ENCODE measurements around the gene NTRK3. TPM values are rescaled to one million over a fixed set of nuclear protein-coding genes. Genes with fewer than 3 reads are reported as not detected.

The NTRK3 gene
- total RNA-seq, 2 donors from 2014 or later = 4.2 to 7.2 TPM

DNA sequence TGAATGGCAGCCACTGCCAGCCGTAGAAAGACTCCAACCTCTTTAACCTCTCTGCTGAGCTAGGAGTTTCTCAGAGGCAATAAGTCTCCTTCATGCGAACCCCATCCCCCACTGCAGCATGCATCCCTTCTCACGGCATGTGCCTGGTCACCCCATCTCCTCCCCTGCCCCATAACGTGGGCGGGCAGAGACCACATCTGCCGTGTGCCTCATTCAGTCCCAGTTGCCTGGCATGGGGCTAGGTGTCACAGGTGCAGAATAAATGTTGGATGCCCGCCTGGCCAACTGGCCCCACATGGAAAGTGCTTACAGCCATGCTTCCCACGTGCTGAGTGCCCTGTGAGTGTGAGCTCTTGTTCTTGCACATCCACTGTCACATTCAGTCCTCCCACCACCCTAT is 43.5 kb upstream of the NTRK3 start:
- H3K27me3 ChIP-seq (replicated peaks; ENCODE audit: insufficient read depth) = no peaks in the 10 kb centered on the region
- no peak overlapping the region for H3K27ac ChIP-seq
- no peak for DNase-seq (ENCODE audit: low spot score)
- WGBS = 61% methylated on average over 8 of the region's 8 CpGs
- H3K9me3 ChIP-seq = no peaks in the 10 kb centered on the region
- no peaks in the 10 kb centered on the region for H3K4me1 ChIP-seq (replicated peaks)
- H3K36me3 ChIP-seq = no peaks in the 10 kb centered on the region
- intact Hi-C loops (cut with DNase I) = no loop called here
- no peak overlapping the region for H3K4me3 ChIP-seq
- TF ChIP-seq, protein P1, sequence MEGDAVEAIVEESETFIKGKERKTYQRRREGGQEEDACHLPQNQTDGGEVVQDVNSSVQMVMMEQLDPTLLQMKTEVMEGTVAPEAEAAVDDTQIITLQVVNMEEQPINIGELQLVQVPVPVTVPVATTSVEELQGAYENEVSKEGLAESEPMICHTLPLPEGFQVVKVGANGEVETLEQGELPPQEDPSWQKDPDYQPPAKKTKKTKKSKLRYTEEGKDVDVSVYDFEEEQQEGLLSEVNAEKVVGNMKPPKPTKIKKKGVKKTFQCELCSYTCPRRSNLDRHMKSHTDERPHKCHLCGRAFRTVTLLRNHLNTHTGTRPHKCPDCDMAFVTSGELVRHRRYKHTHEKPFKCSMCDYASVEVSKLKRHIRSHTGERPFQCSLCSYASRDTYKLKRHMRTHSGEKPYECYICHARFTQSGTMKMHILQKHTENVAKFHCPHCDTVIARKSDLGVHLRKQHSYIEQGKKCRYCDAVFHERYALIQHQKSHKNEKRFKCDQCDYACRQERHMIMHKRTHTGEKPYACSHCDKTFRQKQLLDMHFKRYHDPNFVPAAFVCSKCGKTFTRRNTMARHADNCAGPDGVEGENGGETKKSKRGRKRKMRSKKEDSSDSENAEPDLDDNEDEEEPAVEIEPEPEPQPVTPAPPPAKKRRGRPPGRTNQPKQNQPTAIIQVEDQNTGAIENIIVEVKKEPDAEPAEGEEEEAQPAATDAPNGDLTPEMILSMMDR (IDR thresholded peaks at IDR 0.05) = no peak
- TF ChIP-seq POLR2A (IDR thresholded peaks at IDR 0.05) (no peak), POLR2AphosphoS5 (IDR thresholded peaks at IDR 0.05) (no peak)

DNA sequence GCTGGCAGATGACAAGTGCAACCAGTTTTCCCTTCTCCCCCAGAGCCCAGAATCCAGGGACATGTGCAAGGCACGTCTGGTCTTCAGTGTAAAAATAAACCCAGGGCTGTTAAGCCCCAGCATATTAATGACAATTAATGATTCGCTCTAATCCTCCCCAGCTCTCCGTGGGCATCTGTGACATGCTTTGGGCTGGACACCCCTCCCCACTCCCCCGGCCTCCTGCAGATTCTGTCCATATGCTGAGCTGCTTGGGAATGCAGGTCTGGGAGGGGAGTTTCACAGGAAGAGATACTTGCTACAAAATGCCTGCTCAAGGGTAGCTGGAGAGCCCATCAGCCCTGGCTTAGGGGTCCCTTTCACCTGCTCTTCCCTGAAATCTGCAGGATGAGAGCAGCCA is 43.0 kb upstream of the NTRK3 start:
- no peak for TF ChIP-seq POLR2AphosphoS5 (IDR thresholded peaks at IDR 0.05)
- Histone ChIP-seq H3K27ac (no peak overlapping the region), H3K4me3 (no peak overlapping the region), H3K4me1 (replicated peaks) (no peaks in the 10 kb centered on the region), H3K27me3 (replicated peaks; ENCODE audit: insufficient read depth) (no peaks in the 10 kb centered on the region), H3K9me3 (no peaks in the 10 kb centered on the region), H3K36me3 (no peaks in the 10 kb centered on the region)
- DNase-seq (ENCODE audit: low spot score) = no peak
- 38% methylated on average over 4 of the region's 4 CpGs for WGBS
- intact Hi-C loops (cut with DNase I) = no loop called here

DNA sequence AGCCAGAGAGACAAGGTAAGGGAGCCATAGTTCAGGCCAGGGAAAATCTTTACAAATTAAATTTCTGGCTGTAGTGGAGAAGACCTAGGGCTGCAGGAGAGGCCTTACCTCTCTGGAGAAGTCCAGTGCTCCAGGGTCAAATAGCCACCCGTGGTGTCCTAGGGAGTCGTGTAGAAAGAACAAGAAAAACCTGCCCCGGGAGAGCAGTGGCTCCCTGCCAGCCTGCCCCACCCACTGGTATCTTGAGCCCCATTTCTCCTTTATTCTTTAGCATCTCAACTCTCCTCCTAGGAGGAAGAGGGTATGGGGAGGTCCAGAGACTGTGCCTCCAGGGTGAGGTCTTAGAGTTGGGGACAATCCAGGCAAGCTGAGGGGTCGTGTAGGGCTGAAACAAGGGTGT is 32.1 kb upstream of the NTRK3 start:
- 50% methylated on average over 4 of the region's 4 CpGs for WGBS
- no peak overlapping the region for H3K27ac ChIP-seq
- no peaks in the 10 kb centered on the region for H3K36me3 ChIP-seq
- no peaks in the 10 kb centered on the region for H3K9me3 ChIP-seq
- TF ChIP-seq POLR2A (IDR thresholded peaks at IDR 0.05) = no peak
- TF ChIP-seq POLR2AphosphoS5 (IDR thresholded peaks at IDR 0.05) = no peak
- TF ChIP-seq, protein P1 (IDR thresholded peaks at IDR 0.05) = no peak
- no peak overlapping the region for H3K4me3 ChIP-seq
- peaks cover 14% of the 10 kb centered on the region for H3K27me3 ChIP-seq (replicated peaks; ENCODE audit: insufficient read depth)
- no peak for DNase-seq (ENCODE audit: low spot score)
- H3K4me1 ChIP-seq (replicated peaks) = no peaks in the 10 kb centered on the region
- intact Hi-C loops (cut with DNase I) = no loop called here

DNA sequence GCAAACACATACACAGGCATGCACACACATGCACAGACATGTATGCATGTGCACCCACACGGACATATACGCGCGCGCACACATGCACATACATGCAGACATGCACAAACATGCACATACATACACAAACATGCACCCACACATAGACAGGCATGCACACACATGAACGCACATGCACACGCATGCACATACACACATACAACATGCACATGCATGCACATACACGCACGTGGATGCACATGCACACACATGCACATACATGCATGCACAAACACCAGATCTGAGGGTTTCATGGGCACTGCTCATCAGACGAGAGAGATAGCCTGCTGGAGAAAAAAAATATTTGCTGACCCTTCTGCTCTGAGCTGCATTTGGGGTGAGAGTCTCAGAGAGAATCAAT is 31.7 kb upstream of the NTRK3 start:
- Histone ChIP-seq H3K27me3 (replicated peaks; ENCODE audit: insufficient read depth) (peaks cover 14% of the 10 kb centered on the region), H3K4me3 (no peak overlapping the region), H3K9me3 (no peaks in the 10 kb centered on the region), H3K4me1 (replicated peaks) (no peaks in the 10 kb centered on the region), H3K27ac (no peak overlapping the region), H3K36me3 (no peaks in the 10 kb centered on the region)
- WGBS = 88% methylated on average over 10 of the region's 10 CpGs
- TF ChIP-seq POLR2A (IDR thresholded peaks at IDR 0.05) = no peak
- TF ChIP-seq POLR2AphosphoS5 (IDR thresholded peaks at IDR 0.05) = no peak
- TF ChIP-seq, protein P1 (IDR thresholded peaks at IDR 0.05) = no peak
- intact Hi-C loops (cut with DNase I) = no loop called here
- DNase-seq (ENCODE audit: low spot score) = no peak

DNA sequence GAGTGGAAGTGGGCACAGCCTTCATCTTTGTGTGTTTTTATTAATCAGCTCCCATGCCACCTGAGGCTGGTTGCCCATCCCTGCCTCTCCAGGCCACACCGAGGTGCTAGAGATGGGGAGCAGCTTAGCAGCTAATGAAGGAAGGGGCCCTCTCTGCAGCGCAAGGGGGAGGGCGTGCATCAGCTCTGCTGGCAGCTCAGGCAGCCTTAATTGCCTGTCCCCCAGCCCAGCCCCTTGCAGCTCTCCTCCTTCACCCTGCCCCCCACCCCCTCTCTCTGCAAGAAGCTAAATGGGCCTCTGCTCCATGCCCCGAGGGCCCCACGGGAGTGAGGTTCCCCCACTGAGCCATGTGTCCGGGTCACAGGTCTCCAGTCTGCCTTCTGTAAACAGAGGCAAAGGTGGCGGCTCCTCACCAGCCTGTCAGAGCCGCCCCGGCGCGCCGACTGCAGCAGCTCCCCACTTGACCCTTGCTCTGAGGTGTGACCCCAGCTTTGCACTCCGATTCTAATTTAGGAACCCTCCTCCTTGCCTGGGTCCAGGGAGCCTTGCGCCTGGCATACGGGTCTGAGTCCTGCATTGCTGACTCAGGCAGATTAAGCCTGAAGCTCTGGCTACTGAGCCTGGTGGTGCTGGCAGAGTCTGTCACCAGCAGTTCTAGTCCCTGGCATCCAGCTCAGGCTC is 27.9 kb upstream of the NTRK3 start:
- 10% methylated on average over 12 of the region's 15 CpGs for WGBS
- Histone ChIP-seq H3K36me3 (no peaks in the 10 kb centered on the region), H3K27me3 (replicated peaks; ENCODE audit: insufficient read depth) (peaks cover 15% of the 10 kb centered on the region), H3K4me3 (no peak overlapping the region), H3K27ac (no peak overlapping the region), H3K9me3 (no peaks in the 10 kb centered on the region), H3K4me1 (replicated peaks) (no peaks in the 10 kb centered on the region)
- intact Hi-C loops (cut with DNase I) = no loop called here
- TF ChIP-seq POLR2A (IDR thresholded peaks at IDR 0.05) (no peak), POLR2AphosphoS5 (IDR thresholded peaks at IDR 0.05) (no peak)
- TF ChIP-seq, protein P1 (IDR thresholded peaks at IDR 0.05) = no peak
- DNase-seq (ENCODE audit: low spot score) = no peak

All from prostate gland (tissue), 2 donors.